ENCODE results near the gene RAPGEF1. TPM values are rescaled to one million over a fixed set of nuclear protein-coding genes. Genes with fewer than 3 reads are reported as not detected.

The RAPGEF1 gene
- total and polyA plus RNA-seq, 8 donors: 17.1 to 62.6 (median 44.8) TPM

GRCh38 chr9:131752231-131752884 lies 12.5 kb upstream of the RAPGEF1 start:
- no peak for TF ChIP-seq CTCF (IDR thresholded peaks at IDR 0.05)

GRCh38 chr9:131748411-131748955 lies 8.6 kb upstream of the RAPGEF1 start:
- FAIRE-seq (no peak), DNase-seq (no peak), ATAC-seq (no peak)
- no peak overlapping the region for H3K27ac ChIP-seq
- no peak for TF ChIP-seq CTCF (IDR thresholded peaks at IDR 0.05)
- H3K9me3 ChIP-seq: no peaks in the 10 kb centered on the region
- no peaks in the 10 kb centered on the region for H3K27me3 ChIP-seq
- WGBS, 2 donors: 48 to 57% methylated on average over 5 of the region's 5 CpGs
- H3K4me3 ChIP-seq: no peak overlapping the region
- no peaks in the 10 kb centered on the region for H3K36me3 ChIP-seq
- H3K4me1 ChIP-seq: peaks cover 4 to 15% (median 9%) of the 10 kb centered on the region in 3 donors
- intact Hi-C loops (cut with DNase I): no loop called here

More at GRCh38 chr9:131752231-131752884, 12.5 kb upstream of the RAPGEF1 start:
- 90 to 93% methylated on average over 4 of the region's 4 CpGs for WGBS, 2 donors
- no peak overlapping the region for H3K27ac ChIP-seq
- H3K4me3 ChIP-seq: no peak overlapping the region
- intact Hi-C loops (cut with DNase I): no loop called here
- H3K36me3 ChIP-seq: no peaks in the 10 kb centered on the region
- ATAC-seq (no peak), FAIRE-seq (no peak), DNase-seq (no peak)
- no peaks in the 10 kb centered on the region for H3K4me1 ChIP-seq
- H3K27me3 ChIP-seq: no peaks in the 10 kb centered on the region
- no peaks in the 10 kb centered on the region for H3K9me3 ChIP-seq

- Histone ChIP-seq H3K27me3 (no peaks in the 10 kb centered on the region), H3K4me3 (no peak overlapping the region), H3K9me3 (no peaks in the 10 kb centered on the region), H3K27ac (no peak overlapping the region), H3K36me3 (no peaks in the 10 kb centered on the region), H3K4me1 (peaks cover 4 to 15% (median 13%) of the 10 kb centered on the region in 3 donors)
- no peak for FAIRE-seq
- intact Hi-C loops (cut with DNase I): no loop called here
- 22 to 31% methylated on average over 5 of the region's 5 CpGs for WGBS, 2 donors
- peak; percentile 11 to 73 (median 66) for ATAC-seq
- peak in 3 of 4 donors; percentile 26 to 47 (median 47) for TF ChIP-seq CTCF (IDR thresholded peaks at IDR 0.05)
- DNase-seq: no peak
These were observed 7.5 kb upstream of the RAPGEF1 start for GRCh38 chr9:131747352-131747751.

GRCh38 chr9:131745610-131746009 lies 5.7 kb upstream of the RAPGEF1 start:
- no peak overlapping the region for H3K4me3 ChIP-seq
- H3K9me3 ChIP-seq: no peaks in the 10 kb centered on the region
- H3K36me3 ChIP-seq: no peaks in the 10 kb centered on the region
- peaks cover 4 to 15% (median 13%) of the 10 kb centered on the region in 3 donors for H3K4me1 ChIP-seq
- 94 to 95% methylated on average over 2 of the region's 2 CpGs for WGBS, 2 donors
- TF ChIP-seq CTCF (IDR thresholded peaks at IDR 0.05): no peak
- no peaks in the 10 kb centered on the region for H3K27me3 ChIP-seq
- intact Hi-C loops (cut with DNase I): no loop called here
- ATAC-seq (no peak), DNase-seq (no peak), FAIRE-seq (no peak)
- H3K27ac ChIP-seq: no peak overlapping the region

- DNase-seq: peak in 1 of 6 donors; percentile 61
- no peak for TF ChIP-seq CTCF (IDR thresholded peaks at IDR 0.05)
- FAIRE-seq: no peak
- Histone ChIP-seq H3K4me1 (peaks cover 4 to 15% (median 13%) of the 10 kb centered on the region in 3 donors), H3K27ac (peak overlapping the region in 2 of 4 donors; percentile 27 to 76), H3K27me3 (no peaks in the 10 kb centered on the region), H3K4me3 (no peak overlapping the region), H3K36me3 (no peaks in the 10 kb centered on the region), H3K9me3 (no peaks in the 10 kb centered on the region)
- intact Hi-C loops (cut with DNase I): no loop called here
- no peak for ATAC-seq
- 29 to 36% methylated on average over 8 of the region's 8 CpGs for WGBS, 2 donors
These were observed 4.9 kb upstream of the RAPGEF1 start for GRCh38 chr9:131744720-131745201.
